ENCODE data around the gene SLFN12L.

GRCh38 chr17:35569405-35569804 lies 31.9 kb upstream of the SLFN12L start:
- no peak for TF ChIP-seq POLR2A (IDR thresholded peaks at IDR 0.05)
- TF ChIP-seq CTCF (IDR thresholded peaks at IDR 0.05 in 8 of 11, conservative IDR thresholded peaks at IDR 0.05 in 3 of 11) = no peak

Measured in spleen (tissue), 7 donors.